GM12892 (cell line): Measurements from ENCODE around the gene CDH23.

Experiments used
- DNase-seq: peaks from one replicate; pipeline ENCODE4 v3.0.0; 2011; ENCODE audit not compliant: insufficient read length
- FAIRE-seq: peaks from 2 replicates; lab custom pipeline; 2011; peaks lifted over from hg19 to GRCh38; lab: Jason Lieb, UNC
- POLR2A ChIP-seq: IDR thresholded peaks from 2 replicates; pipeline ENCODE4 v1.6.1; 2011; ENCODE audit warnings: low read depth, low read length, control low read depth
- POLR2AphosphoS5 ChIP-seq: IDR thresholded peaks from 2 replicates; pipeline ENCODE4 v1.6.1; 2011; ENCODE audit warnings: low read depth, low read length, control low read depth
- TAF1 ChIP-seq: IDR thresholded peaks from 2 replicates; pipeline ENCODE4 v1.6.1; 2011; ENCODE audit warnings: low read depth, mild to moderate bottlenecking, control low read depth, low read length, borderline replicate concordance

Gene CDH23

GRCh38 chr10:71454347-71454746, 57.6 kb downstream of the CDH23 start:
- TF ChIP-seq POLR2AphosphoS5 (no peak), TAF1 (no peak), POLR2A (no peak)
- FAIRE-seq (no peak), DNase-seq (no peak)

- no peak for TF ChIP-seq TAF1
- TF ChIP-seq POLR2AphosphoS5, result no peak
- no peak for TF ChIP-seq POLR2A
- no peak for DNase-seq
- FAIRE-seq, result no peak
These were observed 58.3 kb downstream of the CDH23 start for GRCh38 chr10:71455035-71455434.

DNA sequence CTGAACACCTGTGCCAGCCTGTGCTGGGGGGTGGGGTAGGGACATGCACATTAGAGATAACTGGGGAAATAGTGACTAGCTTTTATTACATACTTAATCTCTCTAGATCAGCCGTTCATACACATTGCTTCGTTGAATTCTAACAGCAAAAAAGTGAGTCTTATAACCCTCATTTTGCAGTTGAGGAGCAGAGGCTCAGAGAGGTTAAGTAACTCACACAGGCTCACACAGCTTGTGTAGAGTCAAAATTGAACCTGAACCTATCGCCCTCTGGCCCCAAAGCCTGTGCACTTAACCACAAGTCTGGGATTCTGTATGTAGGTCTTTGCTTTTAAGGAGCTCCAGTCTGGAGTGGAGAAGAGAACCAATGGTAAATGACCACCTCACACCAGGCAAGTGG, 59.9 kb downstream of the CDH23 start:
- DNase-seq, result no peak
- no peak for TF ChIP-seq POLR2AphosphoS5
- no peak for TF ChIP-seq POLR2A
- TF ChIP-seq TAF1, result no peak

DNA sequence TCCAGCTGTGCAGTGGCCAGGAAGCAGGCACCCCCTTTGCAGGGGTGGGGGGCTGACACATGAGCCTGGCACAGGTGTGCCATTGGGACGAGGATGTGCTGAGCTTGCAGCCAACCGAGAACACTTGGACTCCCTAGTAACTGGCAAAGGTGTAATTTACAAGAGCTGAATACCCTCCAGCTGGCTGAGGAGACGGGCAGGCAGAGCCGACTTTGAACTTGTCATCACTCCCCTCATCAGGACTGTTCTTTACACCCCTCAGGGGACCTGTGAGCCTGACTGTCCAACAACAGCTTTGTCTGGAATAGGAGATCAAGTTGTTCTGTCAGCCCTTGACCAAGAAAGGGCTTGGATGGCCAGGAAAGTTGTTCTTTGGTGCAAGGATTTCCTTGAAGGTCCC, 61.2 kb downstream of the CDH23 start:
- FAIRE-seq, result no peak
- TF ChIP-seq POLR2A, result no peak
- TF ChIP-seq TAF1, result no peak
- no peak for TF ChIP-seq POLR2AphosphoS5
- no peak for DNase-seq

More for the DNA sequence above, 59.9 kb downstream of the CDH23 start:
- FAIRE-seq, result no peak

GRCh38 chr10:71458387-71458786, 61.7 kb downstream of the CDH23 start:
- DNase-seq, result no peak
- TF ChIP-seq TAF1 (no peak), POLR2A (no peak), POLR2AphosphoS5 (no peak)
- FAIRE-seq, result no peak

GRCh38 chr10:71459513-71459912, 62.8 kb downstream of the CDH23 start:
- no peak for DNase-seq
- TF ChIP-seq POLR2AphosphoS5 (no peak), POLR2A (no peak), TAF1 (no peak)
- FAIRE-seq, result no peak

DNA sequence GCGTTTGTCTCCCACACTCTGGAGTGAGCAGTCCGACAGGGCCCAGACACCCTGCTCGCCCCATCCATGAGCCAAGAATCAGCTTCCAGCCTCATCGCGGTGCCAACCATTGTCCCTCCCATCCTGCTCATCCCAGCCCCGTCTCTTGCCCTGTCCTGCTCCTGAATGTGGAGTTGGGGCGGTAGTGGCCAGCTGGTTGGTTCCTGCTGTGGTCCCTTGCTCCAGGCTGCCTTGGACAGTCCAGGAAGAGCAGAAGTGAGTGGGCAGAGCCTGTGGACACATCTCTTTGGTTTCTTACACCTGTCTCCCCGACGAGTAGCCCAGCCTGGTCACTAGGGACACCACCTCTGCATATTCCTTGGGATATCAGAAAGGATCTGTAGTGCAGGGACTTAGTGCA, 63.9 kb downstream of the CDH23 start:
- DNase-seq (no peak), FAIRE-seq (no peak)
- no peak for TF ChIP-seq POLR2AphosphoS5
- TF ChIP-seq POLR2A, result no peak
- TF ChIP-seq TAF1, result no peak

GRCh38 chr10:71461457-71461856, 64.7 kb downstream of the CDH23 start:
- TF ChIP-seq TAF1 (no peak), POLR2A (no peak)
- FAIRE-seq (no peak), DNase-seq (no peak)

GRCh38 chr10:71462062-71462935, 65.6 kb downstream of the CDH23 start:
- no peak for TF ChIP-seq TAF1
- TF ChIP-seq POLR2A, result no peak
- no peak for TF ChIP-seq POLR2AphosphoS5
- DNase-seq, result no peak
- FAIRE-seq, result no peak

GRCh38 chr10:71463111-71463510, 66.4 kb downstream of the CDH23 start:
- DNase-seq, result no peak
- no peak for TF ChIP-seq TAF1
- TF ChIP-seq POLR2A, result no peak
- TF ChIP-seq POLR2AphosphoS5, result no peak
- FAIRE-seq, result no peak

- FAIRE-seq, result no peak
- no peak for DNase-seq
- no peak for TF ChIP-seq TAF1
- TF ChIP-seq POLR2AphosphoS5, result no peak
- no peak for TF ChIP-seq POLR2A
These were observed 69.0 kb downstream of the CDH23 start for GRCh38 chr10:71465551-71466252.
